ENCODE measurements around the gene B4GAT1. TPM values are rescaled to one million over a fixed set of nuclear protein-coding genes. Genes with fewer than 3 reads are reported as not detected.

The B4GAT1 gene
- total and polyA plus RNA-seq, 2 of the 13 experiments (the other 11 are each of a cell fraction or from before 2014, with no cell fraction given) = 40.4 to 109 TPM

DNA sequence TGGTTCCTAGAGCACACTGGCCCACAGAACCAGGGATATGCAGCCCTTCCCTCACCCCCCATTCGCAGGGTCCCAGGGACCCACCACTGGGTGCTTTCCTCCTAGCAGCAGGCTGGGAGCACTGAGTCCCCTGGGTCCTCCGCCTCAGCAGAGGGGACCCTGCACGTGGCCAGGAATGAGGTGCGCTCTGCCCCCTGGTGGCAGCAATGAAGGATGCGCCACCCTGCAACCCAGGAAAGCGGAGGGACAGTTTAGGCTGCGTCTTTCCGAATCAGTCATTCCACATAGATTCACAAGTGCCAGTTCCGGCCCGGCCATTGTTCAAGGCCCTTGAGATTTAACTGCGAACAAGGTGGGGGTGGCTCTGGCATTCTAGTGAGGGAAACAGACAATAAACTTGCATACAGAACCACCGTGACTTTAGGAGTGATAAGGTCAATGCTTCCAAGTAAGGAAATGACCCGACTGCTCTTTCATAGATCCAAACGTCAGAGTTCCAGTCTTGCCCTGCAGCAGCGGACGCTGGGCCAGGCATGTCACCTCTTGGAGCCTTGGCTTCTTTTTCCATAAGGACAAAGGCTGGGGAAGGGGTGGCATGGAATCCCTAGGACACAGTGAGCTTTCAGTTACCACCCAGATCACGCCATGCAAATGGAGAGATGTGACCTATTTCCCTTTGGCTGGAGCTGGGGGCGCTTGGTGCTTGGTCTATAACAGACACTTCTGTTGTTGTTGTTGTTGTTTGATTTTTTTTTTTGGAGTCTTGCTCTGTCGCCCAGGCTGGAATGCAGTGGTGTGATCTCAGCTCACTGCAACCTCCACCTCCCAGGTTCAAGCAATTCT, 18.9 kb downstream of the B4GAT1 start:
- intact Hi-C loops (cut with micrococcal nuclease; ENCODE audit: unreplicated experiment) (loop anchor here (1.0 to 5.0 kb wide), 2 partner anchors 17 to 546 kb away; partner anchors contain the start of gene AP5B1), in situ Hi-C loops (cut with HindIII; ENCODE audit: extremely low pct_ligation_motif_present, low pct_unique_long_range_greater_than_20kb) (loop anchor here (5.0 kb wide), 1 partner anchor 36 kb away; the partner anchor contains the start of gene TMEM151A)
- Histone ChIP-seq H3K36me3 (replicated peaks in 1 of 2; ENCODE audit: control insufficient read depth in 1 of 2, insufficient read depth in 2 of 2, low read length in 2 of 2) (no peaks in the 10 kb centered on the region), H3K9me3 (ENCODE audit: low read length) (no peaks in the 10 kb centered on the region), H3K27me3 (ENCODE audit: control insufficient read depth in 1 of 2, insufficient read depth in 2 of 2, low read length in 2 of 2) (peaks cover 0 to 17% of the 10 kb centered on the region in 2 experiments; a peak in 3 of 5 replicates), H2AFZ (ENCODE audit: low read length) (peak overlapping the region; percentile 79), H3K79me2 (ENCODE audit: insufficient read depth, low read length) (no peaks in the 10 kb centered on the region), H3K4me2 (ENCODE audit: low read depth, low read length) (peak overlapping the region; percentile 100), H3K4me3 (replicated peaks in 1 of 3; ENCODE audit: insufficient read depth in 1 of 3, low read depth in 2 of 3, low read length in 3 of 3) (peak overlapping the region; percentile 36 to 76 (median 47)), H3K4me1 (ENCODE audit: insufficient read depth, low read length) (peaks cover 57% of the 10 kb centered on the region), H3K9ac (ENCODE audit: insufficient read depth, low read depth, low read length) (peak overlapping the region; percentile 53), H4K20me1 (ENCODE audit: insufficient read depth, low read length) (no peaks in the 10 kb centered on the region), H3K27ac (ENCODE audit: extremely low read length, insufficient read depth, low read length) (peak overlapping the region; percentile 45)
- ATAC-seq (peak; percentile 85), DNase-seq (ENCODE audit: low spot score) (peak; percentile 71), FAIRE-seq (peak; percentile 73)
- ChIA-PET CTCF (ENCODE audit: low intra/inter-chr PET ratio, low total read pairs) (interaction anchor here (1.0 to 3.4 kb wide), 6 partner anchors 8 to 106 kb away, joined by 3 to 68 read pairs (median 6); no protein-coding TSS in a partner anchor), POLR2A (interaction anchor here (0.9 to 4.0 kb wide), 3 partner anchors 12 to 39 kb away, joined by 3 to 35 read pairs (median 3); partner anchors contain the start of genes CD248 and YIF1A)
- WGBS (ENCODE audit: low lambda C conversion rate) = 2% methylated on average over 11 of the region's 19 CpGs
- no TSS peak for BruUV-seq (replicated peaks)
- TF ChIP-seq, protein P1, sequence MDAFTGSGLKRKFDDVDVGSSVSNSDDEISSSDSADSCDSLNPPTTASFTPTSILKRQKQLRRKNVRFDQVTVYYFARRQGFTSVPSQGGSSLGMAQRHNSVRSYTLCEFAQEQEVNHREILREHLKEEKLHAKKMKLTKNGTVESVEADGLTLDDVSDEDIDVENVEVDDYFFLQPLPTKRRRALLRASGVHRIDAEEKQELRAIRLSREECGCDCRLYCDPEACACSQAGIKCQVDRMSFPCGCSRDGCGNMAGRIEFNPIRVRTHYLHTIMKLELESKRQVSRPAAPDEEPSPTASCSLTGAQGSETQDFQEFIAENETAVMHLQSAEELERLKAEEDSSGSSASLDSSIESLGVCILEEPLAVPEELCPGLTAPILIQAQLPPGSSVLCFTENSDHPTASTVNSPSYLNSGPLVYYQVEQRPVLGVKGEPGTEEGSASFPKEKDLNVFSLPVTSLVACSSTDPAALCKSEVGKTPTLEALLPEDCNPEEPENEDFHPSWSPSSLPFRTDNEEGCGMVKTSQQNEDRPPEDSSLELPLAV (CRISPR knock-in tag; conservative IDR thresholded peaks at IDR 0.05; ENCODE audit: low read depth) = no peak
- TF ChIP-seq, protein P2, sequence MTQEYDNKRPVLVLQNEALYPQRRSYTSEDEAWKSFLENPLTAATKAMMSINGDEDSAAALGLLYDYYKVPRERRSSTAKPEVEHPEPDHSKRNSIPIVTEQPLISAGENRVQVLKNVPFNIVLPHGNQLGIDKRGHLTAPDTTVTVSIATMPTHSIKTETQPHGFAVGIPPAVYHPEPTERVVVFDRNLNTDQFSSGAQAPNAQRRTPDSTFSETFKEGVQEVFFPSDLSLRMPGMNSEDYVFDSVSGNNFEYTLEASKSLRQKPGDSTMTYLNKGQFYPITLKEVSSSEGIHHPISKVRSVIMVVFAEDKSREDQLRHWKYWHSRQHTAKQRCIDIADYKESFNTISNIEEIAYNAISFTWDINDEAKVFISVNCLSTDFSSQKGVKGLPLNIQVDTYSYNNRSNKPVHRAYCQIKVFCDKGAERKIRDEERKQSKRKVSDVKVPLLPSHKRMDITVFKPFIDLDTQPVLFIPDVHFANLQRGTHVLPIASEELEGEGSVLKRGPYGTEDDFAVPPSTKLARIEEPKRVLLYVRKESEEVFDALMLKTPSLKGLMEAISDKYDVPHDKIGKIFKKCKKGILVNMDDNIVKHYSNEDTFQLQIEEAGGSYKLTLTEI (CRISPR knock-in tag; conservative IDR thresholded peaks at IDR 0.05) = no peak
- TF ChIP-seq, protein P3, sequence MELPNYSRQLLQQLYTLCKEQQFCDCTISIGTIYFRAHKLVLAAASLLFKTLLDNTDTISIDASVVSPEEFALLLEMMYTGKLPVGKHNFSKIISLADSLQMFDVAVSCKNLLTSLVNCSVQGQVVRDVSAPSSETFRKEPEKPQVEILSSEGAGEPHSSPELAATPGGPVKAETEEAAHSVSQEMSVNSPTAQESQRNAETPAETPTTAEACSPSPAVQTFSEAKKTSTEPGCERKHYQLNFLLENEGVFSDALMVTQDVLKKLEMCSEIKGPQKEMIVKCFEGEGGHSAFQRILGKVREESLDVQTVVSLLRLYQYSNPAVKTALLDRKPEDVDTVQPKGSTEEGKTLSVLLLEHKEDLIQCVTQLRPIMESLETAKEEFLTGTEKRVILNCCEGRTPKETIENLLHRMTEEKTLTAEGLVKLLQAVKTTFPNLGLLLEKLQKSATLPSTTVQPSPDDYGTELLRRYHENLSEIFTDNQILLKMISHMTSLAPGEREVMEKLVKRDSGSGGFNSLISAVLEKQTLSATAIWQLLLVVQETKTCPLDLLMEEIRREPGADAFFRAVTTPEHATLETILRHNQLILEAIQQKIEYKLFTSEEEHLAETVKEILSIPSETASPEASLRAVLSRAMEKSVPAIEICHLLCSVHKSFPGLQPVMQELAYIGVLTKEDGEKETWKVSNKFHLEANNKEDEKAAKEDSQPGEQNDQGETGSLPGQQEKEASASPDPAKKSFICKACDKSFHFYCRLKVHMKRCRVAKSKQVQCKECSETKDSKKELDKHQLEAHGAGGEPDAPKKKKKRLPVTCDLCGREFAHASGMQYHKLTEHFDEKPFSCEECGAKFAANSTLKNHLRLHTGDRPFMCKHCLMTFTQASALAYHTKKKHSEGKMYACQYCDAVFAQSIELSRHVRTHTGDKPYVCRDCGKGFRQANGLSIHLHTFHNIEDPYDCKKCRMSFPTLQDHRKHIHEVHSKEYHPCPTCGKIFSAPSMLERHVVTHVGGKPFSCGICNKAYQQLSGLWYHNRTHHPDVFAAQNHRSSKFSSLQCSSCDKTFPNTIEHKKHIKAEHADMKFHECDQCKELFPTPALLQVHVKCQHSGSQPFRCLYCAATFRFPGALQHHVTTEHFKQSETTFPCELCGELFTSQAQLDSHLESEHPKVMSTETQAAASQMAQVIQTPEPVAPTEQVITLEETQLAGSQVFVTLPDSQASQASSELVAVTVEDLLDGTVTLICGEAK (IDR thresholded peaks at IDR 0.05) = no peak
- TF ChIP-seq, protein P3 (CRISPR knock-in tag; IDR thresholded peaks at IDR 0.05) = peak; percentile 45; the same call in 1 of the 2 replicates
- TF ChIP-seq ATM (IDR thresholded peaks at IDR 0.05; ENCODE audit: borderline replicate concordance) (no peak), PHF20 (CRISPR knock-in tag; IDR thresholded peaks at IDR 0.05) (0 out of 2 replicates have a peak, but pooled peaks have one; percentile 22), ZNF224 (CRISPR knock-in tag; IDR thresholded peaks at IDR 0.05) (no peak; the same call in 1 of the 2 replicates)
- TF ChIP-seq, protein P4, sequence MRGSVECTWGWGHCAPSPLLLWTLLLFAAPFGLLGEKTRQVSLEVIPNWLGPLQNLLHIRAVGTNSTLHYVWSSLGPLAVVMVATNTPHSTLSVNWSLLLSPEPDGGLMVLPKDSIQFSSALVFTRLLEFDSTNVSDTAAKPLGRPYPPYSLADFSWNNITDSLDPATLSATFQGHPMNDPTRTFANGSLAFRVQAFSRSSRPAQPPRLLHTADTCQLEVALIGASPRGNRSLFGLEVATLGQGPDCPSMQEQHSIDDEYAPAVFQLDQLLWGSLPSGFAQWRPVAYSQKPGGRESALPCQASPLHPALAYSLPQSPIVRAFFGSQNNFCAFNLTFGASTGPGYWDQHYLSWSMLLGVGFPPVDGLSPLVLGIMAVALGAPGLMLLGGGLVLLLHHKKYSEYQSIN (CRISPR knock-in tag; IDR thresholded peaks at IDR 0.05; ENCODE audit: borderline replicate concordance) = no peak
